GM12872 (cell line): ENCODE measurements around the gene CIAO1.

Experiments
- CTCF ChIP-seq: IDR thresholded peaks from 3 replicates; pipeline ENCODE4 v1.5.1; 2011; ENCODE audit warnings: low read depth, mild to moderate bottlenecking, low read length, moderate library complexity; ENCODE audit not compliant: insufficient read depth

CIAO1 gene

GRCh38 chr2:96252526-96252925 is 13.5 kb upstream of the CIAO1 start:
- TF ChIP-seq CTCF, result no peak

- TF ChIP-seq CTCF, result no peak
These were observed 13.0 kb upstream of the CIAO1 start for GRCh38 chr2:96253006-96253405.

GRCh38 chr2:96254571-96254970 is 11.5 kb upstream of the CIAO1 start:
- no peak for TF ChIP-seq CTCF

- no peak for TF ChIP-seq CTCF
These were observed 9.4 kb upstream of the CIAO1 start for GRCh38 chr2:96256611-96257113.

- no peak for TF ChIP-seq CTCF
These were observed 7.6 kb upstream of the CIAO1 start for GRCh38 chr2:96258166-96259022.

GRCh38 chr2:96259497-96259921 is 6.5 kb upstream of the CIAO1 start:
- no peak for TF ChIP-seq CTCF

GRCh38 chr2:96260387-96261260 is 5.4 kb upstream of the CIAO1 start:
- TF ChIP-seq CTCF, result peak; percentile 65
